ENCODE results near the gene PDIA3.

DNA sequence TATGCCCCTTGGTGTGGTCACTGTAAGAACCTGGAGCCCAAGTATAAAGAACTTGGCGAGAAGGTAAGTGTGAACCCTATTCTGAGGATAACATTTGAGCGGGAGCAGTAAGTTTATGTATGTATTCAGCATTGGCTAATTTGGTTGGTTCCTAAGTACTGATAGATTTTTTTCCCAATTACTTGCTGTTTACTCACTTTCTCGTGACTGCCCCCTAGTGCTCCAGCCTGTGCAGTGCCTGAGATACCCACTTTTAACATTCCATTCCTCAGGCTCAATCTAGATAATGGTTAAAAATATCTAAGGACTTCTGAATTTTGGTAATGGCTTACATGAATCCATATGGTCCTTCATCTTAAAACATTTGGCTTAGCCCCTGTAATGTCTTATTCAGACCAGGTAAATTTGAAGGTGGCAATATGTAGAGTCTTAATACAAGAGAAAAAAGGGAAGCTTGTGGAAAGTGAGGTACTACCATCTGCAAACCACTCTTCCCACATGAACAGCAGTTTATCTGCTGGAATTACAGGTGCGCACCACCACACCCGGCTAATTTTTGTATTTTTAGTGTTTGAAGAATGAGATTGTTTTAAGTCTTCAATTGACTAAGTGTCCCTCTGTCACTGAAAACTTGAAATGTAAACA, 23.5 kb downstream of the PDIA3 start:
- TF ChIP-seq, protein P1, sequence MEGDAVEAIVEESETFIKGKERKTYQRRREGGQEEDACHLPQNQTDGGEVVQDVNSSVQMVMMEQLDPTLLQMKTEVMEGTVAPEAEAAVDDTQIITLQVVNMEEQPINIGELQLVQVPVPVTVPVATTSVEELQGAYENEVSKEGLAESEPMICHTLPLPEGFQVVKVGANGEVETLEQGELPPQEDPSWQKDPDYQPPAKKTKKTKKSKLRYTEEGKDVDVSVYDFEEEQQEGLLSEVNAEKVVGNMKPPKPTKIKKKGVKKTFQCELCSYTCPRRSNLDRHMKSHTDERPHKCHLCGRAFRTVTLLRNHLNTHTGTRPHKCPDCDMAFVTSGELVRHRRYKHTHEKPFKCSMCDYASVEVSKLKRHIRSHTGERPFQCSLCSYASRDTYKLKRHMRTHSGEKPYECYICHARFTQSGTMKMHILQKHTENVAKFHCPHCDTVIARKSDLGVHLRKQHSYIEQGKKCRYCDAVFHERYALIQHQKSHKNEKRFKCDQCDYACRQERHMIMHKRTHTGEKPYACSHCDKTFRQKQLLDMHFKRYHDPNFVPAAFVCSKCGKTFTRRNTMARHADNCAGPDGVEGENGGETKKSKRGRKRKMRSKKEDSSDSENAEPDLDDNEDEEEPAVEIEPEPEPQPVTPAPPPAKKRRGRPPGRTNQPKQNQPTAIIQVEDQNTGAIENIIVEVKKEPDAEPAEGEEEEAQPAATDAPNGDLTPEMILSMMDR (IDR thresholded peaks at IDR 0.05), result peak; percentile 45 to 71 (median 64)
- no peak for TF ChIP-seq POLR2AphosphoS5 (IDR thresholded peaks at IDR 0.05)
